ENCODE measurements around the gene LMO3.
"Not testable (repeated sequence)": the region's sequence is repeated elsewhere in the genome, so short reads cannot be mapped to it uniquely, and the experiment has no call there.

The LMO3 gene

DNA sequence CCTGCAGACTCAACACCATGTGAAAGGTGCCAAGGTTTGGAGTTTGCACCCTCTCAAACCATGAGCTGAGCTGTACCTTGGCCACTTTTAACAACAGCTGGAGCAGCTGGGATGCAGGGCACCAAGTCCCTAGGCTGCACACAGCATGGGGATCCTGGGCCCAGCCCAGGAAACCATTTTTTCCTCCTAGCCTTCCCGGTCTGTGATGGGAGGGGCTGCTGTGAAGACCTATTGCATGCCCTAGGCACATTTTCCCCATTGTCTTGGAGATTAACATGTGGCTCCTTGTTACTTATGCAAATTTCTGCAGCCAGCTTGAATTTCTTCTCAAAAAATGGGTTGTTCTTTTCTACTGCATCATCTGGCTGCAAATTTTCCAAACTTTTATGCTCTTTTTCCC, 68.3 kb downstream of the LMO3 start:
- not testable (repeated sequence) for DNase-seq

DNA sequence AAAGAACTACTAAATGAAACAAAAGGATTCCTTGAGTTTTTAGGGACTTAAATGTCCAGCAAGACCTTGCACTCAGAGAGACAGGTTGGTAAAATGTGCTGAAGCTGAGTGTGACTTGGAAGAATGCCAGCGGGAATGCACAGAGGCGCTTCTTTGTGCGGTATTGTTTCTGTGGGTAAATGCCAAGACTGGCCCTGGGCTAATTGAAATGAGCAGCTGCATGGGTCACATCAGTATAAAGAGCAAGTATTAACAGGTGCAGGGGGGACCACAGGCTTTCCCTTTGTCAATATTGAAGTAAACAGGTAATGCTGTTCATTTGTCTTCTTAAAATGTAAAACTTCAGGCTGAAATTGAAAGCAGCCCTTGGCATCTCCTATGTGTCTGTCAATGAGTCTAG, 74.3 kb downstream of the LMO3 start:
- no peak for DNase-seq

- DNase-seq: no peak
Measured at GRCh38 chr12:16530268-16530850, 75.6 kb downstream of the LMO3 start.

DNA sequence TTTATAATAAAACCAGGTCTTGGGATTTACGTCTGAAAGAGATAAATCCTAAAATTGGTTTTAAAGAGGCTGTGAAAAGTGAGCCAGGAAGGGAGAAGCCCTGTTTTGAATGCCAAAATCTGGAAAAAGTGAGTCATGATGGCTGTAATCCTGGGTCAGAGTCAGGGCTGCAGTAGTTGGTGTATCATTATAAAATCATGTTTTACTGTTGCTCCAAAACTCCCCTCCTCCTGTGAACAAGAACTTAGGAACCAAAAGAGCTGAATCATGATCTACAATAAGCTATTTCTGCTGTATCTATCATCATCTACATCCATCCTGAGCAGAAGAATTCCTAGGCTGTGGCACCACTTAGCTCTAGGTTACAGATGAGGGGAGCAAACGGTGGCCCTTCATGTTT, 79.3 kb downstream of the LMO3 start:
- no peak for DNase-seq

DNA sequence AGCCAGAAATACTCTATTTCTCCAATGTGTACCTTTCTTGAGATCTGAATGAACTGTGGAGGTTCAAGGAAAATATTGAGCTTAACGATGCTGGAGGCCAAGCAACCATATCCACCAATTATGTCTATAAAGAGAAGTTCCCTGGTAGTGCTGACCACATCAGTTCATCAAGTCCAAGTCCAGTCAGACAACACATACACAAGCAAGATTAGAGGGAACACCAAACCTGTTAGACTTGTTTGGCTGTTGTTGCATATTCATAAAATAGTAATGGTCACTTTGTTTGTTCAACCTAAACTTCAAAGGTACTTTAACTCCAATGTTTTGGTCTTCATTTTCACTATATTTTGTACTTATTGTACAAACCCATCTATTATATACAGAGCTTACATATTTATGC, 81.6 kb downstream of the LMO3 start:
- DNase-seq: no peak

DNA sequence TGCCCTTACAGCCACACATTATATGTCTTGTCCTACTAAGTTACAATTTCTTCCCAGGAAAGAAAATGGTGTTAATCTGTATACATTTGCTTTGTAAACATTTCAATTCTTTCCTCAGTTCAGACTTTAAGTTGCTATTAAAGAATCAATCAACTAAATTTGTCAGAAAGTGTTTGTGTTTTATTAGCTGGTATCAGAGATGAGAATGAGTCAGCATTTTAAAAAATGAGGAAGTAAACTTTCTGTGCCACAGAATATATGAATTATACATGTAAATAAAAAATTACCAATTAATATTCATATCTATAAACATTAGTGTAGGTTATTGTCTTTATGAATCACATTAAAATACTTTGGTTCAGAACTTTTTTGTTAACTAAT, 82.0 kb downstream of the LMO3 start:
- DNase-seq: no peak

DNA sequence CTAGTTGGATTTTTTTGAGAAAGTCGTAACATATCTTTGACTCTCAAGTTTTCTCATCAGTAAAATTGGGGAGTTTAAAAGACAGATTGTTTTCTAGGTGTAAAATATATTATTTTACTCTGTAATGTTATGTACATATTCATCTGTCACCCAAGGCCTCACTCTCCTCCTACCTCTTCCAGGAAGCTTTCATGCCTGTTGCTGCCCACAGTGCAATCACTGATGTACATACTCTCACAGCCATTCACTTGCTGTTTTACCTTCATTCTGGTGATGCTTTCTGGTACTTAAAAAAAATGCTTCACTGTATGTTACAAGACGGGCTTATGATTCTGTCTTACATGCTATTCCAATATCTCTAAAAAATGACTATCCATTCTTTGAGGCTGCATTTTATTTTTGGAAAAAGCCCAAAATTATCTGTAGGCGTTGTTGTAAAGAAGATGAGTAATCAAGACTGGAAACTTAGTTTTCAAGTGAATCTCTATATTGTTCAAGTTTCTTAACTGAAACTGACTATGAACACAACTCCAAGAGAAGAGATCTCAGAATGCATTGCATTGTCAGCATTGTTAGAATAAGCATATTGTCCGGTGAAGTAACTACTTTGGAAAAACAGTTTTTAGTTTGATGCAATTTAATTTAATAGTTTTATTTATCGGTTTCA, 82.5 kb downstream of the LMO3 start:
- no peak for DNase-seq

GRCh38 chr12:16520328-16520727, 85.6 kb downstream of the LMO3 start:
- no peak for DNase-seq

DNA sequence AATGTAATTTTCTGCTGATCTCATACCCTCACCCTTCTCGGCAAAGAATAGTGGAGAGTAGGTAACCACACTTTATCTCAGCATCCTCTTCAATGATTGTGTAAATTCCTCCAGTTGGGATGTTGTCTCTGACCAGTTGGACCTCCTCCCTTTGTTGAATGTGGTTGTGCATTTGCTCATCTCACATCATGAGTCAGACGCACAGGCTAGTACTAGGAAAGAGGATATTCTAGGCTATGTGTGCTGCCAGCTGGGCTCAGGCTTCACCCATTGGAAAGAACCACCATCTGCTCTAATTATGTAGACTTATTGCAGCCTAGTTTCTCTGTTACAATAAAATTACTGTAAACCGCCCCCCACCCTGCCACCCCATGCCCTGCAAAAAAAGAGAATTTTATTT, 90.3 kb downstream of the LMO3 start:
- DNase-seq: no peak

DNA sequence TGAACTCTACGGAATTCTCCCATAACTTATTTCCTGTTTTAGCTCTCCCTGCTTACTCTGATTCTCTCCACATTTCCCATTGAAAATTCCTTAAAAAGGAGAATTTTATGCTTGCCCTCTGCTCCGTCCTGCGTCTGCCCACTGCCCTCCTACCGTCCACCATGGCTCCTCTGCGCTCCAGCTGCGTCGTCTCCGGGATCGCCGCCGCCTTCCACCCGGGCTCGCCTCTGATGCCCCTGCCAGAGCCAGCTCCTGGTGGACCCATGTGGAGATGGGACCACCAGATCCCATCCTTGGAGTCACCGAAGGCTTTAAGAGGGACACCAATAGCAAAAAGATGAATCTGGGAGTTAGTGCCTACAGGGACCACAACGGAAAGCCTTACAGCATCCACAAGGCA, 92.7 kb downstream of the LMO3 start:
- DNase-seq: no peak

DNA sequence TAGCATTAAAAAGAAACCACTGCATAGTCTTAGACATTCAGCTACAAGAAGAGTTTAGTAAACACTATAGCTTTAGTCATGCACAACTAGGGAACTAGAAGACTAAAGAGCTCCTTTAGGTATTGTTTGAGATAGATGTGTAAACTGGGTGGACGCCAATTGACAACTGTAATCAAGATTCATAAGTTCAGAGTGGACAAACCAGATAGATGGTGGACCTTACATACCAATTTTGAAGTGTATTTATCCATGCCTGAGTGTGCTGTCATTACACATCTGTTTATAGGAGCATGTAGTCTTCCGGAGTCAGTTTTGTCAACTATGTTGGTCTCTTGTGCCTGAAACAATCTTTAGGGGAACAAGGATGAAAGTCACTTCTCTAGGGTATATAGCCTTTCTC, 96.6 kb downstream of the LMO3 start:
- DNase-seq: no peak

DNA sequence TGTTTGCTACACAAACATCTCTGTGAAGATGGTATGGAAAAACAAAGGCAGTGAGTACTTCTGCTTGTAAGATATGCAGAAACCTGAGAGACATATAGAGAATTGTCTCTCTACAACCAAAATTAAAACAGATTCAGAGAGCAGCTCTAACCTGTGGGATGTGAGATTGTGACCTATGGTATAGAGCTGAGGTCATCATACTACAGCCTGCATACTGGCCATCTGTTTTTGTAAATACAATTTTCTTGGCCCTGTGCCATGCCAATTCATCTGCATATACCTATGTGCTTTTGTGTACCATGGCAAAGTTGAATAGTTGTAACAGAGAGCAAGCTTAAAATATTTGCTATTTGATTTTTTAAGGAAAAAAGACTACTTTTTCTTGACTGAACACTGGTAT, 99.6 kb downstream of the LMO3 start:
- no peak for DNase-seq

GRCh38 chr12:16504200-16504599, 101.8 kb downstream of the LMO3 start:
- no peak for DNase-seq

DNA sequence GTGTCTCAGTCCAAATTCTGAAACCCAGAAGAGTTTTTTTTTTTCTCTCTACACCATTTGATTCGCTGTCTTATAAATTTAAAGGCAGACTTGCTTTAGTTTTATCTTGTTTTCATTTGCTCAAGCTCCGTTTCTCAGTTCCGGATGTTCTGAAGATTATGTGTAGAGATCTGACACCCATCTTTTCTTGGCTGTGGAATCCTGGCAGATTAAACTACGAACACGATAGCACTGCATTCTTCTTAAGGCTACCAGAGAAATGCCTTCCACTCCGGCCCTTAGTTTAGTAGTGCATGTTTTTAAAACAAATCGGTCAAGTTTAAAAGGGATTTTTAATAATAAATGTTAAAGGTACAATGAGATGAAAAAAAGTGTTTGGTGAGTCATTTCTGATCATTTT, 106.4 kb downstream of the LMO3 start:
- DNase-seq: no peak
